WTC11 (cell line): ENCODE measurements around the gene FOLR2. TPM values are rescaled to one million over a fixed set of nuclear protein-coding genes. Genes with fewer than 3 reads are reported as not detected.
A peak's percentile ranks its signal among the peaks of the same experiment; 100 is the strongest.
"Not testable (repeated sequence)": the region's sequence is repeated elsewhere in the genome, so short reads cannot be mapped to it uniquely, and the experiment has no call there.

ENCODE experiments used
- ATAC-seq: fragments of 200-7000 bp; cut with Tn5 transposase; 2 replicates; pipeline ENCODE4 v1.10.0; 2021; ENCODE audit warnings: mild to moderate bottlenecking, moderate library complexity
- CTCF ChIA-PET: fragments of 300-600 bp; sonication (Branson Sonifier 250); formaldehyde crosslinking; loops from one replicate; lab custom pipeline; 2021; ENCODE audit warnings: antibody characterized with exemption; lab: Charles Lee
- POLR2A ChIA-PET: fragments of 350-600 bp; sonication (Branson Sonifier 250); formaldehyde crosslinking; loops from one replicate; lab custom pipeline; 2021; ENCODE audit warnings: antibody characterized with exemption; lab: Charles Lee
- DNase-seq: peaks from one replicate; pipeline ENCODE4 v3.0.0; 2021; ENCODE audit warnings: low spot score
- H3K27ac Mint-ChIP-seq: 2 replicates; pipeline ENCODE4 v1.8.0; 2021; ENCODE audit warnings: mixed read lengths
- H3K27me3 Mint-ChIP-seq: 2 replicates; pipeline ENCODE4 v1.8.0; 2021; ENCODE audit warnings: low read depth, mild to moderate bottlenecking, moderate library complexity, mixed read lengths
- H3K36me3 Mint-ChIP-seq: 2 replicates; pipeline ENCODE4 v1.8.0; 2021; ENCODE audit warnings: mixed read lengths
- H3K4me1 Mint-ChIP-seq: 2 replicates; pipeline ENCODE4 v1.8.0; 2022; ENCODE audit warnings: mixed read lengths
- H3K4me3 Mint-ChIP-seq: 2 replicates; pipeline ENCODE4 v1.8.0; 2021; ENCODE audit warnings: mild to moderate bottlenecking, moderate library complexity, mixed read lengths
- H3K9me3 Mint-ChIP-seq: 2 replicates; pipeline ENCODE4 v1.8.0; 2021; ENCODE audit warnings: mixed read lengths
- EMX1 ChIP-seq: fragments of 250-450 bp; sonication (Bioruptor Pico); IDR thresholded peaks from 2 replicates; pipeline ENCODE4 v1.8.0; 2021; ENCODE audit warnings: mild to moderate bottlenecking
- FOXP1 ChIP-seq: sonication (generic); formaldehyde crosslinking; IDR thresholded peaks from 2 replicates; pipeline ENCODE4 v1.8.0; 2022; ENCODE audit warnings: missing genetic modification reagents, mild to moderate bottlenecking, moderate library complexity, borderline replicate concordance
- JAZF1 ChIP-seq: fragments of 250-450 bp; sonication (Bioruptor Pico); IDR thresholded peaks from 2 replicates; pipeline ENCODE4 v1.9.0; 2021; ENCODE audit warnings: moderate library complexity, mild to moderate bottlenecking, inconsistent platforms
- TCF7 ChIP-seq: sonication (generic); formaldehyde crosslinking; IDR thresholded peaks from 2 replicates; pipeline ENCODE4 v1.8.0; 2022; ENCODE audit warnings: mild to moderate bottlenecking, low read depth, missing genetic modification reagents, moderate library complexity
- TEAD4 ChIP-seq: sonication (generic); formaldehyde crosslinking; IDR thresholded peaks from 2 replicates; pipeline ENCODE4 v1.8.0; 2022; ENCODE audit warnings: mild to moderate bottlenecking, missing genetic modification reagents
- ZNF138 ChIP-seq: sonication (generic); formaldehyde crosslinking; conservative IDR thresholded peaks from 2 replicates; pipeline ENCODE4 v1.8.1; 2022; ENCODE audit warnings: mild to moderate bottlenecking, moderate library complexity, missing genetic modification reagents
- ZNF232 ChIP-seq: sonication (generic); formaldehyde crosslinking; IDR thresholded peaks from 2 replicates; pipeline ENCODE4 v1.8.0; 2022; ENCODE audit warnings: mild to moderate bottlenecking, missing genetic modification reagents
- total RNA-seq: library from RNA; stranded (reverse); gene quantifications from 3 replicates; pipeline ENCODE4 v1.2.3, GENCODE V29; 2021
- TF ChIP-seq, protein P1 (sequence below): fragments of 250-450 bp; sonication (Bioruptor Pico); IDR thresholded peaks from 2 replicates; pipeline ENCODE4 v1.9.0; 2021; ENCODE audit warnings: mild to moderate bottlenecking
- TF ChIP-seq, protein P2 (sequence below): sonication (generic); formaldehyde crosslinking; IDR thresholded peaks from 2 replicates; pipeline ENCODE4 v1.8.1; 2022; ENCODE audit warnings: low read depth, mild to moderate bottlenecking, moderate library complexity, missing genetic modification reagents, borderline replicate concordance
- TF ChIP-seq, protein P3 (sequence below): fragments of 200-600 bp; IDR thresholded peaks from 2 replicates; pipeline ENCODE4 v1.8.0; 2022; ENCODE audit warnings: antibody characterized with exemption
- TF ChIP-seq, protein P4 (sequence below): fragments of 250-450 bp; sonication (Bioruptor Pico); IDR thresholded peaks from 2 replicates; pipeline ENCODE4 v2.1.2; 2022; ENCODE audit warnings: mild to moderate bottlenecking, moderate library complexity
- TF ChIP-seq, protein P5 (sequence below): fragments of 250-450 bp; sonication (Bioruptor Pico); conservative IDR thresholded peaks from 2 replicates; pipeline ENCODE4 v1.9.0; 2021; ENCODE audit warnings: mild to moderate bottlenecking
- TF ChIP-seq, protein P6 (sequence below): sonication (generic); formaldehyde crosslinking; IDR thresholded peaks from 2 replicates; pipeline ENCODE4 v1.8.1; 2022; ENCODE audit warnings: missing genetic modification reagents, borderline replicate concordance

The FOLR2 gene
- total RNA-seq, 1 experiment from 2014 or later = not detected

DNA sequence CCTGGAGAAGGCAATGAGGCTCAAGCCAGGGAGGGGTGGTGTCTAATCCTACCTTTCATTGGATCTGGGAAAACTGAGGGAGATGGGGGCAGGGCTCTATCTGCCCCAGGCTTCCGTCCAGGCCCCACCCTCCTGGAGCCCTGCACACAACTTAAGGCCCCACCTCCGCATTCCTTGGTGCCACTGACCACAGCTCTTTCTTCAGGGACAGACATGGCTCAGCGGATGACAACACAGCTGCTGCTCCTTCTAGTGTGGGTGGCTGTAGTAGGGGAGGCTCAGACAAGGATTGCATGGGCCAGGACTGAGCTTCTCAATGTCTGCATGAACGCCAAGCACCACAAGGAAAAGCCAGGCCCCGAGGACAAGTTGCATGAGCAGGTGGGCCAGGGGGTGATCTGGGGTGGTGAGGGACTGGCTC, 24.6 kb upstream of the FOLR2 start, which contains the start of gene FOLR1:
Gene FOLR1 (plus strand): TSS at position 180 of the 421 bp plus-strand sequence. CDS start 34 bp downstream, at position 214.
- no peaks in the 10 kb centered on the region for H3K27me3 Mint-ChIP-seq
- peak; percentile 89 for ATAC-seq
- no peak within 1 kb of the TSS for H3K4me3 Mint-ChIP-seq
- no peak within 1 kb of the TSS; the same call in 1 of the 2 replicates for H3K27ac Mint-ChIP-seq
- ChIA-PET CTCF (interaction anchor here (1.1 to 1.9 kb wide), 4 partner anchors 9 to 100 kb away, joined by 3 to 7 read pairs (median 4); no protein-coding TSS in a partner anchor), POLR2A (no interaction called here)
- DNase-seq = peak; percentile 41
- H3K9me3 Mint-ChIP-seq = no peaks in the 10 kb centered on the region
- peaks cover 8% of the 10 kb centered on the region for H3K4me1 Mint-ChIP-seq
- no peak for TF ChIP-seq ZNF232 (CRISPR knock-in tag)
- TF ChIP-seq TCF7 (CRISPR knock-in tag) = no peak
- TF ChIP-seq, protein P1, sequence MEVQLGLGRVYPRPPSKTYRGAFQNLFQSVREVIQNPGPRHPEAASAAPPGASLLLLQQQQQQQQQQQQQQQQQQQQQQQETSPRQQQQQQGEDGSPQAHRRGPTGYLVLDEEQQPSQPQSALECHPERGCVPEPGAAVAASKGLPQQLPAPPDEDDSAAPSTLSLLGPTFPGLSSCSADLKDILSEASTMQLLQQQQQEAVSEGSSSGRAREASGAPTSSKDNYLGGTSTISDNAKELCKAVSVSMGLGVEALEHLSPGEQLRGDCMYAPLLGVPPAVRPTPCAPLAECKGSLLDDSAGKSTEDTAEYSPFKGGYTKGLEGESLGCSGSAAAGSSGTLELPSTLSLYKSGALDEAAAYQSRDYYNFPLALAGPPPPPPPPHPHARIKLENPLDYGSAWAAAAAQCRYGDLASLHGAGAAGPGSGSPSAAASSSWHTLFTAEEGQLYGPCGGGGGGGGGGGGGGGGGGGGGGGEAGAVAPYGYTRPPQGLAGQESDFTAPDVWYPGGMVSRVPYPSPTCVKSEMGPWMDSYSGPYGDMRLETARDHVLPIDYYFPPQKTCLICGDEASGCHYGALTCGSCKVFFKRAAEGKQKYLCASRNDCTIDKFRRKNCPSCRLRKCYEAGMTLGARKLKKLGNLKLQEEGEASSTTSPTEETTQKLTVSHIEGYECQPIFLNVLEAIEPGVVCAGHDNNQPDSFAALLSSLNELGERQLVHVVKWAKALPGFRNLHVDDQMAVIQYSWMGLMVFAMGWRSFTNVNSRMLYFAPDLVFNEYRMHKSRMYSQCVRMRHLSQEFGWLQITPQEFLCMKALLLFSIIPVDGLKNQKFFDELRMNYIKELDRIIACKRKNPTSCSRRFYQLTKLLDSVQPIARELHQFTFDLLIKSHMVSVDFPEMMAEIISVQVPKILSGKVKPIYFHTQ (CRISPR knock-in tag) = no peak
- no peaks in the 10 kb centered on the region for H3K36me3 Mint-ChIP-seq

DNA sequence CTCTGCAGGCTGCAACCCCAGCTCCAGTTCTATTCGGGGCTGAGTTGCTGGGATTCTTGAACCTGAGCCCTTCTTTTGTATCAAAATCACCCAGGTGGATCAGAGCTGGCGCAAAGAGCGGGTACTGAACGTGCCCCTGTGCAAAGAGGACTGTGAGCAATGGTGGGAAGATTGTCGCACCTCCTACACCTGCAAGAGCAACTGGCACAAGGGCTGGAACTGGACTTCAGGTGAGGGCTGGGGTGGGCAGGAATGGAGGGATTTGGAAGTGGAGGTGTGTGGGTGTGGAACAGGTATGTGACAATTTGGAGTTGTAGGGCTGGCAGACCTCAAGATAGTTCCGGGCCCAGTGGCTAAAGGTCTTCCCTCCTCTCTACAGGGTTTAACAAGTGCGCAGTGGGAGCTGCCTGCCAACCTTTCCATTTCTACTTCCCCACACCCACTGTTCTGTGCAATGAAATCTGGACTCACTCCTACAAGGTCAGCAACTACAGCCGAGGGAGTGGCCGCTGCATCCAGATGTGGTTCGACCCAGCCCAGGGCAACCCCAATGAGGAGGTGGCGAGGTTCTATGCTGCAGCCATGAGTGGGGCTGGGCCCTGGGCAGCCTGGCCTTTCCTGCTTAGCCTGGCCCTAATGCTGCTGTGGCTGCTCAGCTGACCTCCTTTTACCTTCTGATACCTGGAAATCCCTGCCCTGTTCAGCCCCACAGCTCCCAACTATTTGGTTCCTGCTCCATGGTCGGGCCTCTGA, 20.9 kb upstream of the FOLR2 start:
- Mint-ChIP-seq H3K27ac (no peak overlapping the region), H3K4me1 (peaks cover 8% of the 10 kb centered on the region), H3K36me3 (no peaks in the 10 kb centered on the region), H3K4me3 (no peak overlapping the region), H3K27me3 (no peaks in the 10 kb centered on the region), H3K9me3 (peaks cover 2% of the 10 kb centered on the region; the same call in 1 of the 2 replicates)
- CTCF ChIA-PET = interaction anchor here (1.0 to 1.4 kb wide), 2 partner anchors 52 to 170 kb away, joined by 3 to 4 read pairs; no protein-coding TSS in a partner anchor
- no peak for DNase-seq
- TF ChIP-seq, protein P2, sequence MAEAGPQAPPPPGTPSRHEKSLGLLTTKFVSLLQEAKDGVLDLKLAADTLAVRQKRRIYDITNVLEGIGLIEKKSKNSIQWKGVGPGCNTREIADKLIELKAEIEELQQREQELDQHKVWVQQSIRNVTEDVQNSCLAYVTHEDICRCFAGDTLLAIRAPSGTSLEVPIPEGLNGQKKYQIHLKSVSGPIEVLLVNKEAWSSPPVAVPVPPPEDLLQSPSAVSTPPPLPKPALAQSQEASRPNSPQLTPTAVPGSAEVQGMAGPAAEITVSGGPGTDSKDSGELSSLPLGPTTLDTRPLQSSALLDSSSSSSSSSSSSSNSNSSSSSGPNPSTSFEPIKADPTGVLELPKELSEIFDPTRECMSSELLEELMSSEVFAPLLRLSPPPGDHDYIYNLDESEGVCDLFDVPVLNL = no peak
- TF ChIP-seq, protein P3, sequence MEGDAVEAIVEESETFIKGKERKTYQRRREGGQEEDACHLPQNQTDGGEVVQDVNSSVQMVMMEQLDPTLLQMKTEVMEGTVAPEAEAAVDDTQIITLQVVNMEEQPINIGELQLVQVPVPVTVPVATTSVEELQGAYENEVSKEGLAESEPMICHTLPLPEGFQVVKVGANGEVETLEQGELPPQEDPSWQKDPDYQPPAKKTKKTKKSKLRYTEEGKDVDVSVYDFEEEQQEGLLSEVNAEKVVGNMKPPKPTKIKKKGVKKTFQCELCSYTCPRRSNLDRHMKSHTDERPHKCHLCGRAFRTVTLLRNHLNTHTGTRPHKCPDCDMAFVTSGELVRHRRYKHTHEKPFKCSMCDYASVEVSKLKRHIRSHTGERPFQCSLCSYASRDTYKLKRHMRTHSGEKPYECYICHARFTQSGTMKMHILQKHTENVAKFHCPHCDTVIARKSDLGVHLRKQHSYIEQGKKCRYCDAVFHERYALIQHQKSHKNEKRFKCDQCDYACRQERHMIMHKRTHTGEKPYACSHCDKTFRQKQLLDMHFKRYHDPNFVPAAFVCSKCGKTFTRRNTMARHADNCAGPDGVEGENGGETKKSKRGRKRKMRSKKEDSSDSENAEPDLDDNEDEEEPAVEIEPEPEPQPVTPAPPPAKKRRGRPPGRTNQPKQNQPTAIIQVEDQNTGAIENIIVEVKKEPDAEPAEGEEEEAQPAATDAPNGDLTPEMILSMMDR = no peak
- no peak for TF ChIP-seq ZNF232 (CRISPR knock-in tag)
- TF ChIP-seq TCF7 (CRISPR knock-in tag) = no peak
- POLR2A ChIA-PET = no interaction called here
- no peak for ATAC-seq

DNA sequence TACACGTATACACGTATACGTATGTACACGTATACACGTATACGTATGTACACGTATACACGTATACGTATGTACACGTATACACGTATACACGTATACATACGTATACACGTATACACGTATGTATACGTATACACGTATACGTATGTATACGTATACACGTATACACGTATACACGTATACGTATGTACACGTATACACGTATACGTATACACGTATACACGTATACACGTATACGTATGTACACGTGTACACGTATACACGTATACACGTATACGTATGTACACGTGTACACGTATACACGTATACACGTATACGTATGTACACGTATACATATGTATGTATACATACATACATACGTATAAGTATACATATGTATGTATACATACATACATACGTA, 15.1 kb upstream of the FOLR2 start:
- DNase-seq, POLR2A ChIA-PET, ATAC-seq, H3K27me3 Mint-ChIP-seq, H3K27ac Mint-ChIP-seq, H3K9me3 Mint-ChIP-seq, H3K4me3 Mint-ChIP-seq, H3K36me3 Mint-ChIP-seq, CTCF ChIA-PET, H3K4me1 Mint-ChIP-seq: not testable (repeated sequence)

DNA sequence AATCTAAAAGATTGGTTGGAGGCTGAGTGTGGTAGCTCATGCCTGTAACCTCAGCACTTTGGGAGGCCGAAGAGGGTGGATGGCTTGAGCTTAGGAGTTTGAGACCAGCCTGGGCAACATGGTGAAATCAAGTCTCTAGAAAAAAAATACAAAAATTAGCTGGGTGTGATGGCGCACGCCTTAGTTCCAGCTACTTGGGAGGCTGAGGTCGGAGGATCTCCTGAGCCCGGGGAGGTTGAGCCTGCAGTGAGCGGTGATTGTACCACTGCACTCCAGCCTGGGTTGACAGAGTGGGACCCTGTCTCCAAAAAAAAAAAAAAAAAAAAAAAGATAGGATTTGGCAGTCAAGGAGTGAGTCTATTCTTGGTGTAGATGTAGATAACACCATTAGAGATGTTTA, 14.0 kb upstream of the FOLR2 start:
- Mint-ChIP-seq H3K36me3 (no peaks in the 10 kb centered on the region), H3K9me3 (peaks cover 4% of the 10 kb centered on the region; the same call in 1 of the 2 replicates), H3K27me3 (no peaks in the 10 kb centered on the region; the same call in 1 of the 2 replicates), H3K4me1 (no peaks in the 10 kb centered on the region), H3K4me3 (no peak overlapping the region), H3K27ac (no peak overlapping the region)
- DNase-seq = no peak
- no peak for ATAC-seq
- CTCF ChIA-PET = no interaction called here
- POLR2A ChIA-PET = no interaction called here
- TF ChIP-seq ZNF138 (CRISPR knock-in tag) (no peak), TCF7 (CRISPR knock-in tag) (no peak), TEAD4 (CRISPR knock-in tag) (no peak), FOXP1 (no peak), JAZF1 (CRISPR knock-in tag) (no peak), EMX1 (no peak)
- TF ChIP-seq, protein P2 = no peak
- TF ChIP-seq, protein P4, sequence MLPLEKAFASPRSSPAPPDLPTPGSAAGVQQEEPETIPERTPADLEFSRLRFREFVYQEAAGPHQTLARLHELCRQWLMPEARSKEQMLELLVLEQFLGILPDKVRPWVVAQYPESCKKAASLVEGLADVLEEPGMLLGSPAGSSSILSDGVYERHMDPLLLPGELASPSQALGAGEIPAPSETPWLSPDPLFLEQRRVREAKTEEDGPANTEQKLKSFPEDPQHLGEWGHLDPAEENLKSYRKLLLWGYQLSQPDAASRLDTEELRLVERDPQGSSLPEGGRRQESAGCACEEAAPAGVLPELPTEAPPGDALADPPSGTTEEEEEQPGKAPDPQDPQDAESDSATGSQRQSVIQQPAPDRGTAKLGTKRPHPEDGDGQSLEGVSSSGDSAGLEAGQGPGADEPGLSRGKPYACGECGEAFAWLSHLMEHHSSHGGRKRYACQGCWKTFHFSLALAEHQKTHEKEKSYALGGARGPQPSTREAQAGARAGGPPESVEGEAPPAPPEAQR (CRISPR knock-in tag) = no peak
- TF ChIP-seq, protein P5, sequence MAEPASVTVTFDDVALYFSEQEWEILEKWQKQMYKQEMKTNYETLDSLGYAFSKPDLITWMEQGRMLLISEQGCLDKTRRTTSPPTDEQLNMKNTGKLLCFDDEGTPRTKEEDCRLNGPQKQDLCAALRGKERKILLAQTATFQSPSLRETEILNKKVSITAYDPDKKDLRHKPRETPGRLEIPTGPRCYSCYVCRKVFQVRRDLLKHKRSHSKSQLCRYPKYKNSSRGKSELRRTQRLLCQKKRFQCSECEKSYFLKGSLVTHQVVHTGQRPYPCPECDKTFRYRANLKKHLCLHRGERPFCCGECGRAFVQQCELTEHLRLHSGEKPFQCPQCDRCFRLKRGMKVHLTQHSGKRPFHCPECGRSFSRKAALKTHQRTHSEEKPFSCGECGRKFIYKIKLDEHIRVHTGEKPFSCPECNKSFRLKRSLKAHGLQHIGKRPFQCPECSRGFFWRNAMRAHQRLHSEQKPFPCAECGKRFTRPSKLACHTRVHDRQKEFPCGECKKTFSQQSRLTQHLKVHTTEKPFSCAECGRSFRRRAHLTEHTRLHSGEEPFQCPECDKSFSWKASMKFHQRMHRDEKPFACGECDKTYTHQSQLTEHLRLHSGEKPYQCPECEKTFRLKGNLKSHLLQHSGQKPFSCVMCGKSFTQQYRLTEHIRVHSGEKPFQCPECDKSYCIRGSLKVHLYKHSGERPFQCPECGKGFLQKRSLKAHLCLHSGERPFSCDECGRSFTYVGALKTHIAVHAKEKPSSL = no peak
- TF ChIP-seq, protein P6, sequence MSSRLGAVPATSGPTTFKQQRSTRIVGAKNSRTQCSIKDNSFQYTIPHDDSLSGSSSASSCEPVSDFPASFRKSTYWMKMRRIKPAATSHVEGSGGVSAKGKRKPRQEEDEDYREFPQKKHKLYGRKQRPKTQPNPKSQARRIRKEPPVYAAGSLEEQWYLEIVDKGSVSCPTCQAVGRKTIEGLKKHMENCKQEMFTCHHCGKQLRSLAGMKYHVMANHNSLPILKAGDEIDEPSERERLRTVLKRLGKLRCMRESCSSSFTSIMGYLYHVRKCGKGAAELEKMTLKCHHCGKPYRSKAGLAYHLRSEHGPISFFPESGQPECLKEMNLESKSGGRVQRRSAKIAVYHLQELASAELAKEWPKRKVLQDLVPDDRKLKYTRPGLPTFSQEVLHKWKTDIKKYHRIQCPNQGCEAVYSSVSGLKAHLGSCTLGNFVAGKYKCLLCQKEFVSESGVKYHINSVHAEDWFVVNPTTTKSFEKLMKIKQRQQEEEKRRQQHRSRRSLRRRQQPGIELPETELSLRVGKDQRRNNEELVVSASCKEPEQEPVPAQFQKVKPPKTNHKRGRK (CRISPR knock-in tag) = no peak
